GM06990 (cell line): ENCODE measurements around the gene ALX4.

Experiments used
- DNase-seq: peaks from one replicate; pipeline ENCODE4 v3.0.0-alpha.2; 2011; ENCODE audit not compliant: insufficient read length; ENCODE audit errors: extremely low read depth
- H3K27me3 ChIP-seq: replicated peaks from 2 replicates; pipeline ENCODE4 v1.6.0; 2011; ENCODE audit warnings: low read length; ENCODE audit not compliant: control insufficient read depth, insufficient read depth
- H3K36me3 ChIP-seq: 2 replicates; pipeline ENCODE4 v1.5.1; 2011; ENCODE audit warnings: low read length; ENCODE audit not compliant: control insufficient read depth, insufficient read depth
- H3K4me3 ChIP-seq: replicated peaks from 2 replicates; pipeline ENCODE4 v1.5.1; 2011; ENCODE audit warnings: low read depth, mild to moderate bottlenecking, control low read depth, low read length
- CTCF ChIP-seq: IDR thresholded peaks from 2 replicates; pipeline ENCODE4 v1.5.1; 2011; ENCODE audit warnings: low read length, control low read depth, mild to moderate bottlenecking, inconsistent platforms; ENCODE audit not compliant: insufficient read depth, poor library complexity, severe bottlenecking

Gene ALX4

GRCh38 chr11:44255406-44256071 is 54.4 kb downstream of the ALX4 start:
- no peak for TF ChIP-seq CTCF
- DNase-seq = no peak
- Histone ChIP-seq H3K36me3 (no peaks in the 10 kb centered on the region), H3K27me3 (no peaks in the 10 kb centered on the region), H3K4me3 (no peak overlapping the region)

GRCh38 chr11:44252999-44253602 is 56.8 kb downstream of the ALX4 start:
- no peak for TF ChIP-seq CTCF
- Histone ChIP-seq H3K36me3 (no peaks in the 10 kb centered on the region), H3K27me3 (no peaks in the 10 kb centered on the region), H3K4me3 (no peak overlapping the region)
- no peak for DNase-seq

- Histone ChIP-seq H3K36me3 (no peaks in the 10 kb centered on the region), H3K27me3 (no peaks in the 10 kb centered on the region), H3K4me3 (no peak overlapping the region)
- DNase-seq = no peak
- TF ChIP-seq CTCF = no peak
These were observed 59.5 kb downstream of the ALX4 start for GRCh38 chr11:44250421-44250820.

- TF ChIP-seq CTCF = no peak
These were observed 61.8 kb downstream of the ALX4 start for GRCh38 chr11:44248109-44248508.

GRCh38 chr11:44247508-44247907 is 62.4 kb downstream of the ALX4 start:
- Histone ChIP-seq H3K4me3 (no peak overlapping the region), H3K27me3 (no peaks in the 10 kb centered on the region), H3K36me3 (no peaks in the 10 kb centered on the region; the same call in none of the 2 replicates)
- DNase-seq = no peak
- no peak for TF ChIP-seq CTCF

More at GRCh38 chr11:44248109-44248508, 61.8 kb downstream of the ALX4 start:
- H3K4me3 ChIP-seq = no peak overlapping the region
- no peaks in the 10 kb centered on the region for H3K27me3 ChIP-seq
- H3K36me3 ChIP-seq = no peaks in the 10 kb centered on the region; the same call in none of the 2 replicates
- no peak for DNase-seq

GRCh38 chr11:44246726-44247125 is 63.2 kb downstream of the ALX4 start:
- H3K27me3 ChIP-seq = no peaks in the 10 kb centered on the region
- DNase-seq = no peak
- no peak for TF ChIP-seq CTCF
- H3K4me3 ChIP-seq = no peak overlapping the region
- no peaks in the 10 kb centered on the region; the same call in none of the 2 replicates for H3K36me3 ChIP-seq
